Neutrophil (primary cell): ENCODE measurements around the gene TMEM255B.

Experiments used
- H3K27ac ChIP-seq: fragments of 200-600 bp; sonication (generic); 2 replicates; pipeline ENCODE4 v1.5.1; 2016; ENCODE audit warnings: mild to moderate bottlenecking, moderate library complexity
- H3K27me3 ChIP-seq: fragments of 200-600 bp; sonication (generic); 2 replicates; pipeline ENCODE4 v1.6.0; 2016; ENCODE audit warnings: mild to moderate bottlenecking
- H3K36me3 ChIP-seq: fragments of 200-600 bp; sonication (generic); 2 replicates; pipeline ENCODE4 v1.5.1; 2017
- H3K4me1 ChIP-seq, 2 experiments: fragments of 200-600 bp in 1 of 2; sonication (generic) in 1 of 2; 1 replicate in 1 of 2; 2 replicates in 1 of 2; pipeline versions ENCODE4 v1.5.1 to v1.6.1; 2013 to 2016; ENCODE audit warnings: low read depth in 1 of 2, low read length in 1 of 2, mild to moderate bottlenecking in 1 of 2, moderate library complexity in 1 of 2; ENCODE audit not compliant: control insufficient read depth in 1 of 2, insufficient read depth in 1 of 2
- H3K4me3 ChIP-seq, 2 experiments: fragments of 200-600 bp in 1 of 2; sonication (generic) in 1 of 2; 1 replicate in 1 of 2; 2 replicates in 1 of 2; pipeline ENCODE4 v1.5.1; 2013 to 2016; ENCODE audit warnings: low read depth in 1 of 2, low read length in 1 of 2, mild to moderate bottlenecking in 1 of 2, moderate library complexity in 1 of 2
- H3K9me3 ChIP-seq: fragments of 200-600 bp; sonication (generic); 2 replicates; pipeline ENCODE4 v1.5.1; 2016
- CTCF ChIP-seq: fragments of 200-600 bp; sonication (generic); IDR thresholded peaks from 2 replicates; pipeline ENCODE4 v1.5.1; 2016; ENCODE audit warnings: antibody characterized with exemption

TMEM255B gene

DNA sequence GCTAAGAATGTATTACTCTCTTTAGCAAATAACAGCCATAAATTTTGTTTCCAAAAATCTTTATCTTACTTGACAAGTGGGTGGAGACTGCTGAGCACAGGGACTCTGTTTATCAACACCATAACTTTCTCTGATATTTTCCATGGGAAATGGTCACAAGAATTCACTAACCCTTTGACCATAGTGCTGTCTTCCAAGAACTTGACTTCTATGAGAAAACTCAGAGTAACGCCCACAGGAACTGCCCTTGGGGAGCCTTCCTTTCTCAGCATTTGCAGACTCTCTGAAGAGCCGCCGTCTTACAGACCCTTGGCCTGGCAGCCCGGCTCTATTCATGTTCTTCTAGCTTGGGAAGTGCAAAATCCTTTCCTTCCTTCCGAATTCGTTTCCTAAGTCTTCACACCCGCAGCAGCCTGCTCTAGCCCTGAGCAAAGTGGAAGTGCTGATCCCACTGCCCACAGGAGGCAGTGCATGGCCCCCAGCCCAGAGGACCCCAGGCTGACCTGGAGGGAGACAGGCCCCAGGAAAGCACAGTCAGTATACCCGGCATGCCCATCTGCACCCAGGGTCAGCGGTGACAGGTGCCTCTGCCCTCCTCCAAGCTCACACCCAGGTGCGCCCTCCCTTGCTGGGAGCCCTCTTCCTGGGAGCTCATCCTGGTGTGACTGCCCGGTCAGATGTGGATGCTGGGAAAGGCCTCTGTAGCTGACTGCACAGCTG, 94.7 kb downstream of the TMEM255B start:
- H3K27ac ChIP-seq, result no peak overlapping the region

GRCh38 chr13:113854238-113855011, 95.4 kb downstream of the TMEM255B start:
- no peaks in the 10 kb centered on the region for H3K4me1 ChIP-seq
- TF ChIP-seq CTCF, result no peak
- no peak overlapping the region for H3K4me3 ChIP-seq
- H3K9me3 ChIP-seq, result peaks cover 5% of the 10 kb centered on the region
- H3K27me3 ChIP-seq, result peaks cover 37% of the 10 kb centered on the region
- H3K36me3 ChIP-seq, result no peaks in the 10 kb centered on the region
- no peak overlapping the region for H3K27ac ChIP-seq

More for the DNA sequence above, 94.7 kb downstream of the TMEM255B start:
- Histone ChIP-seq H3K36me3 (no peaks in the 10 kb centered on the region), H3K9me3 (no peaks in the 10 kb centered on the region), H3K4me1 (no peaks in the 10 kb centered on the region), H3K27me3 (peaks cover 37% of the 10 kb centered on the region), H3K4me3 (no peak overlapping the region)
- no peak for TF ChIP-seq CTCF

DNA sequence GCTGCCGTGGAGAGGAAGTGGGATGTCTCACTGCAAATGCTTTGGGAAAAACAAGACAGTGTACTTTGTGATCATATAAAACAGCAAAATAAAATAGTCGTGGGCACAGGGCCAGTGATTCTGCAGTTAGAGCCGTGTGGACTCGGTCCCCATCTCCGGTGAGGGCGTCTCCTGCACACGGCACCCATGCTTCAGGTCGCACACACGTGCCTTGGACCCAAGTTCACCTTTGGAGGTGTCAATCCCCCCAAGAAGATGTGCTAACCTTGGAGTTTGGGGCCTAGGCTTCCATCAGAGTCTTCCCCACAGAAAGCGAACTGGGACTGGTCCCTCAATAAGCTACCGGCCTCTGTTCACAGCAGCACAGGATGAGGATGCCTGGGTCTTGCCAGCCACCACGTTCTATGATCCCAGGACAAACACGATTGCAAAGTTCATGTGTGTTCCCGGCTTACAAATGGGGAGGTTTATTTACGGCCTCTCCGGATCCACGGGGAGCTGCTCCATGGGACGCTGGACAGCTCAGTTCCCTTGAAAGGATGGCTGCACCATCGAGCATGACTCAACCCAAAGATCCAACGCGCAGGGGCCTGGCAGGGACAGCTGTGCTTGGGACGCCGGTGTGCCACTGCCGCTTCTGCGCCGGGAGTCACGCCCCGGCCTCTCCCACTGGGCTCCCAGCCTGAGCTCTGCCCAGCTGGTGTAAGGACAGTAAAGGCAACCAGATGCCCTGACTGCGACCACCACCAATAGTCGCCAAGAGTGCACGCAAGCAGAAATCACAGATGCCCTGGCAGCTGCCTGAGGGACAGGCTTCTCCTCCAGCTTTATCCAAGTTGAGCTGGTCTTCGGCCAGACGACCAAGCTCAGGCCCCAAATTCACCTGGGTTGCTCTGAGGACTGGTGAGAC, 96.2 kb downstream of the TMEM255B start:
- Histone ChIP-seq H3K9me3 (peaks cover 6% of the 10 kb centered on the region), H3K27ac (no peak overlapping the region), H3K27me3 (peaks cover 37% of the 10 kb centered on the region), H3K36me3 (no peaks in the 10 kb centered on the region), H3K4me1 (no peaks in the 10 kb centered on the region), H3K4me3 (no peak overlapping the region)
- no peak for TF ChIP-seq CTCF

GRCh38 chr13:113855931-113856715, 97.1 kb downstream of the TMEM255B start:
- no peaks in the 10 kb centered on the region for H3K4me1 ChIP-seq

More at GRCh38 chr13:113855931-113856715, 97.1 kb downstream of the TMEM255B start:
- Histone ChIP-seq H3K27ac (no peak overlapping the region), H3K4me3 (no peak overlapping the region), H3K9me3 (peaks cover 6% of the 10 kb centered on the region), H3K27me3 (peaks cover 45% of the 10 kb centered on the region), H3K36me3 (no peaks in the 10 kb centered on the region)
- TF ChIP-seq CTCF, result no peak
